SJCRH30 (cell line): ENCODE results near the gene VCAM1. TPM values are rescaled to one million over a fixed set of nuclear protein-coding genes. Genes with fewer than 3 reads are reported as not detected.
"Not testable (repeated sequence)": the region's sequence is repeated elsewhere in the genome, so short reads cannot be mapped to it uniquely, and the experiment has no call there.

Source experiments
- DNase-seq, 2 experiments: peaks; one replicate each; pipeline ENCODE4 v3.0.0-alpha.2; 2015 to 2020
- H3K27ac ChIP-seq: fragments of 250-450 bp; sonication (Bioruptor Pico); 2 replicates; pipeline ENCODE4 v1.5.1; 2020; ENCODE audit warnings: mild to moderate bottlenecking, moderate library complexity
- H3K27me3 ChIP-seq: fragments of 250-450 bp; sonication (Bioruptor Pico); 2 replicates; pipeline ENCODE4 v1.5.1; 2020; ENCODE audit warnings: mild to moderate bottlenecking, moderate library complexity
- H3K36me3 ChIP-seq: fragments of 250-450 bp; sonication (Bioruptor Pico); 2 replicates; pipeline ENCODE4 v1.5.1; 2020; ENCODE audit warnings: mild to moderate bottlenecking, moderate library complexity
- H3K4me1 ChIP-seq: fragments of 250-450 bp; sonication (Bioruptor Pico); 2 replicates; pipeline ENCODE4 v1.5.1; 2020; ENCODE audit warnings: mild to moderate bottlenecking, moderate library complexity
- H3K4me3 ChIP-seq: fragments of 250-450 bp; sonication (Bioruptor Pico); 2 replicates; pipeline ENCODE4 v1.5.1; 2020; ENCODE audit warnings: mild to moderate bottlenecking, moderate library complexity
- H3K9me3 ChIP-seq: fragments of 250-450 bp; sonication (Bioruptor Pico); replicated peaks from 2 replicates; pipeline ENCODE4 v1.5.1; 2020; ENCODE audit warnings: mild to moderate bottlenecking, moderate library complexity
- total RNA-seq: library from RNA; depleted of rRNA; stranded (reverse); fragments of >200 nt; shearing (Covaris generic); gene quantifications from 2 replicates; pipeline ENCODE4 v1.2.3, GENCODE V29; 2014; rRNA removed

The VCAM1 gene
- 0.03 TPM in 1 of 2 replicates, not detected in the other for total RNA-seq

GRCh38 chr1:100719490-100719889, at the start of gene VCAM1:
Gene VCAM1, plus strand, starts transcription at chr1:100719742. Its CDS starts 119 bp downstream, at chr1:100719861.
- H3K36me3 ChIP-seq = no peaks in the 10 kb centered on the region
- H3K4me1 ChIP-seq = no peaks in the 10 kb centered on the region
- no peak within 1 kb of the TSS for H3K4me3 ChIP-seq
- DNase-seq = no peak
- H3K27me3 ChIP-seq = no peaks in the 10 kb centered on the region
- H3K27ac ChIP-seq = no peak within 1 kb of the TSS
- H3K9me3 ChIP-seq = no peaks in the 10 kb centered on the region

DNA sequence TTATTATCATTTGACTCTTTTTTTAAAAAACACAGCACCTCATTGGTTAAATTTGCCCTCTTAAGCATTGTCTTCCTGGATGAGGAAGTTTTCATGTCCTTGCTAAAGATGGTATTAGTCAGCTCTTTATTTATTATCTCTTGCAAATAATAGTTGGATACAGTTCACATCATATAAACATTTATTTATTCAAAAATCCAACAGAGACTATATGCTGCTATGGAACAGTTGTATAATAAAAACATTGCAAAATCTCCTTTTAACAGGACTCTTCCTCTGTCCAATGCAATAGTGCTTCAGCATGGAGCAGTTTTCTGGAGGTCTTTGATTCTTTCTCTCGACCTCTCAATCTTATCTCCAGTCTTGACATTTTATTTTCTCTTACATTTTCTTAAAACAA, 49.5 kb upstream of the VCAM1 start:
- no peak for DNase-seq
- no peaks in the 10 kb centered on the region for H3K9me3 ChIP-seq
- H3K27ac ChIP-seq = no peak overlapping the region
- H3K4me1 ChIP-seq = no peaks in the 10 kb centered on the region
- H3K4me3 ChIP-seq = no peak overlapping the region
- H3K27me3 ChIP-seq = no peaks in the 10 kb centered on the region
- H3K36me3 ChIP-seq = no peaks in the 10 kb centered on the region

- Histone ChIP-seq H3K9me3 (no peaks in the 10 kb centered on the region), H3K4me1 (no peaks in the 10 kb centered on the region), H3K27ac (no peak overlapping the region), H3K27me3 (no peaks in the 10 kb centered on the region), H3K36me3 (no peaks in the 10 kb centered on the region), H3K4me3 (no peak overlapping the region)
- DNase-seq = no peak
Observed at GRCh38 chr1:100671601-100672000, 47.9 kb upstream of the VCAM1 start.

- no peaks in the 10 kb centered on the region for H3K36me3 ChIP-seq
- H3K9me3 ChIP-seq = no peaks in the 10 kb centered on the region
- no peaks in the 10 kb centered on the region for H3K4me1 ChIP-seq
- H3K27me3 ChIP-seq = no peaks in the 10 kb centered on the region
- no peak for DNase-seq
- no peak overlapping the region for H3K4me3 ChIP-seq
- no peak overlapping the region for H3K27ac ChIP-seq
Observed at GRCh38 chr1:100683448-100684349, 35.8 kb upstream of the VCAM1 start.

DNA sequence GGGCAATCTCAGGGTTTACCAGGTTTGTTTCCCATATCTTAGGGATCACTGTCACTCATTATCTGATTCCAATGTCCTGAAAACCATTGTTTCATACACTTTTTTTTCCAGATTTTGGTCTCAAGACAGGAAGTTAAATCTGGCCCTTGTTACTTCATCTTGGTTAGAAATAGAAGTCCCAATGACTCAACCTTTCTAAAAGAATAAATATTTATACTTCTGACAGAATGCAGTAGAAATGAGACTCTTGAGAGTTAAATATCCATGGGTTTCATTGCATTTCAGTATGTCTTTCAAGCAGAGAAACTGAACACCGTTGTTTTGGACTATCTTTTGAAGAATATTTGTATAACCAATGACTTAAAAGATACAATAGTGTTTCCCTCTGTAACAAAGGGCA, 19.8 kb upstream of the VCAM1 start:
- no peak for DNase-seq
- no peak overlapping the region for H3K27ac ChIP-seq
- no peaks in the 10 kb centered on the region for H3K4me1 ChIP-seq
- no peak overlapping the region for H3K4me3 ChIP-seq
- H3K27me3 ChIP-seq = no peaks in the 10 kb centered on the region
- H3K9me3 ChIP-seq = no peaks in the 10 kb centered on the region; the same call in 1 of the 2 replicates
- no peaks in the 10 kb centered on the region for H3K36me3 ChIP-seq

DNA sequence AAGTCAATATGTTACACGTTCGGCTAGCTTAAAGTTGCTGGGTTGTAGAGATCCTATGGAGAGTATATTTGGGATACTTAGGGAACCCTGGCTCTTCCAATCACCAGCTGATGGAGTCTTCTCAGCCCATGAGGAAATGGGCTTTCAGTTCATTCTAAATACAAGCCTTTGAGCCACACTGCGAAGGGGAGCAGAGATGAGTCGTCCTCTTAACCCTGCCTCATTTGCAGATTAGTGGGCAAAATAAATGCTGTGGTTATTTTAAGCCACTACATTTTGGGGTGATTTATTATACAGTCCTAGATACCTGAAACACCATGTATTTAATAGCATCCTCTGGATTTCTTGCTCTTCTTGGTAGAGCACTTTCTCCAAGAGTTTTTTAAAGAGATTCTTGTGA, 19.0 kb upstream of the VCAM1 start:
- Histone ChIP-seq H3K4me3 (no peak overlapping the region), H3K27ac (no peak overlapping the region), H3K4me1 (no peaks in the 10 kb centered on the region), H3K9me3 (no peaks in the 10 kb centered on the region), H3K27me3 (no peaks in the 10 kb centered on the region), H3K36me3 (no peaks in the 10 kb centered on the region)
- no peak for DNase-seq

DNA sequence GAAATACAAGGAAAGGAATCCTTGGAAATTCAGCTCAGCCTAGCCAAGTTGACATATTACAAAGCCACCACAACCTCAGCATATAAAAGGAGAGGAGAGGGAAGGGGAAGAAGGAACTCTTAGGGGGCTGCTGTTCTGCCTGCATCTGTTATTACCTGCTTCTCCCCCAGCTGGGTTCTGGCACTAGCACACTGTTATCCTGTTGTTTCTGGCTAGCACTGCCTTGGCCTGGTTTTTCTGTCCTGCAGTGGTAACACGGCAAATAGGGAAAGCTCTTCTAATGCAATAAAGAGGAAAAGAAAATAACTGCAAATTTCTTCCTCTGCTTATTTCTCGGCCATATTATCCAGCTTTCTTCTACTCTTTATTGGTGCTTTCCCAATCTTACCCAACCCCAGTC, 16.5 kb upstream of the VCAM1 start:
- Histone ChIP-seq H3K4me3 (no peak overlapping the region), H3K36me3 (no peaks in the 10 kb centered on the region), H3K9me3 (no peaks in the 10 kb centered on the region), H3K27ac (no peak overlapping the region), H3K4me1 (no peaks in the 10 kb centered on the region), H3K27me3 (no peaks in the 10 kb centered on the region)
- no peak for DNase-seq

DNA sequence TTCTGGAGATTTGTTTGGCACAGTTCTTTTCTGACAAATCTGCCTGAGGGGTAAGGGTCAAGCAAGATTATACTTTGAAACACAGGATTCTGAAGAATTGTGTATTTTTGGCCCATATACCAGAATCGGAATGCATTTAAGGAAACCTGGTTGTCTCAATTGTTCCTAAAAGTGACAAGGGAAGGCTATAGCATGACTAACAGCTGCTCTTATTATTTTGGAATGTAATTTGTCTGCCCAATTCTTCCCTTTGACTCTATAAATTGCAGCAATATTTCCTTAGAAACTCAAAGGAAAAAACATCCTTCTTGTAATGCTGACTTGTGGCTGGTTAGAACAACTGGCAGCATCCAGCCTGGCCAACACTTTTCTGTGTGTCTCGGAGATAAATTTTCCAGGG, 15.8 kb upstream of the VCAM1 start:
- Histone ChIP-seq H3K36me3 (no peaks in the 10 kb centered on the region), H3K9me3 (no peaks in the 10 kb centered on the region), H3K4me3 (no peak overlapping the region), H3K27ac (no peak overlapping the region), H3K4me1 (no peaks in the 10 kb centered on the region), H3K27me3 (no peaks in the 10 kb centered on the region)
- DNase-seq = no peak

- Histone ChIP-seq H3K36me3 (no peaks in the 10 kb centered on the region), H3K27ac (no peak overlapping the region), H3K4me3 (no peak overlapping the region), H3K4me1 (no peaks in the 10 kb centered on the region), H3K27me3 (no peaks in the 10 kb centered on the region), H3K9me3 (no peaks in the 10 kb centered on the region)
- DNase-seq = no peak
Observed at GRCh38 chr1:100704473-100704872, 15.1 kb upstream of the VCAM1 start.

GRCh38 chr1:100706296-100706695, 13.2 kb upstream of the VCAM1 start:
- H3K4me1 ChIP-seq = no peaks in the 10 kb centered on the region
- no peaks in the 10 kb centered on the region for H3K9me3 ChIP-seq
- no peaks in the 10 kb centered on the region for H3K27me3 ChIP-seq
- no peak overlapping the region for H3K4me3 ChIP-seq
- no peak for DNase-seq
- H3K27ac ChIP-seq = no peak overlapping the region
- no peaks in the 10 kb centered on the region for H3K36me3 ChIP-seq

- Histone ChIP-seq H3K27me3 (no peaks in the 10 kb centered on the region), H3K4me3 (no peak overlapping the region), H3K36me3 (no peaks in the 10 kb centered on the region), H3K9me3 (no peaks in the 10 kb centered on the region), H3K27ac (no peak overlapping the region), H3K4me1 (no peaks in the 10 kb centered on the region)
- DNase-seq = no peak
Observed at GRCh38 chr1:100706856-100707255, 12.7 kb upstream of the VCAM1 start.

DNA sequence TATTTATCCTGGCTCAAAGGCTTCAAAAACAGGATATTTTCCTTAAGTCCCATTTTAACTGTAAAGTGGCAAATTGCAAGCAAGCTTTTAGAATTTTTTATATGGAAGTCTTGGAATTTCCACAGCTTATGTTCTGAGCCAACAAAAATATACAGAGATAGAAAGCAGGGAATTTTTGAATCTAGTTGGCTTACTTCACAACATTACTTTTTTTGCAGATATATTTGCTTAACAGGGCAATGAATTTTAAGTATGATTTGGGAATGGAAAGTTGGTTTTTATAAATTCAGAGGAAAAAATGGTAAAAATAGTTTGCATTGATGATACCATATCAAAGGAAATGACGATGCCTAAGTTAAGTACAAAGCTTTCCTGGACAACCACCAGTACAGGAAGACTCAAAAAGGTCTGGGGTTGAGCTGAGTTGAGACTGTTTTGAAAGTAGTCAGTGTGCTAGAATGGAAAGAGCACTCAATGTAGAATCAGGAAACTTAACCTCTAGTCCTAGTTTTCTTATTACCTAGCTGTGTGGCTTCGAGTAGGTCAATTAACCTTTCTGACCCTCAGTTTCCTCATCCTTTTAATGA, 11.0 kb upstream of the VCAM1 start:
- H3K36me3 ChIP-seq = no peaks in the 10 kb centered on the region
- H3K4me1 ChIP-seq = no peaks in the 10 kb centered on the region
- DNase-seq = no peak
- H3K27ac ChIP-seq = no peak overlapping the region
- H3K27me3 ChIP-seq = no peaks in the 10 kb centered on the region
- H3K9me3 ChIP-seq = no peaks in the 10 kb centered on the region
- no peak overlapping the region for H3K4me3 ChIP-seq

- Histone ChIP-seq H3K27me3 (no peaks in the 10 kb centered on the region), H3K9me3 (no peaks in the 10 kb centered on the region), H3K4me3 (no peak overlapping the region), H3K27ac (no peak overlapping the region), H3K4me1 (no peaks in the 10 kb centered on the region), H3K36me3 (no peaks in the 10 kb centered on the region)
- no peak for DNase-seq
Observed at GRCh38 chr1:100710906-100711682, 8.4 kb upstream of the VCAM1 start.

DNA sequence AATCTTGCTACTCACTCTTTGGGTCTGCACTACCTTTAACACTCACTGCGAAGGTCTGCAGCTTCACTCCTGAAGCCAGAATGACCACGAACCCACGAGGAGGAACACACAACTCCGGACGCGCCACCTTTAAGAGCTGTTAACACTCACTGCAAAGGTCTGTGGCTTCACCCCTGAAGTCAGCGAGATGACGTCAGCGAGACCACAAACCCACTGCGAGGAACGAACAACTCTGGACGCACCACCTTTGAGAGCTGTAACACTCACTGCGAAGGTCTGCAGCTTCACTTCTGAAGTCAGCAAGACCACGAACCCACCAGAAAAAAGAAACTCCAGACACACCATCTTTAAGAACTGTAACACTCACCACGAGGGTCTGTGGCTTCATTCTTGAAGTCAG, 6.5 kb upstream of the VCAM1 start:
- H3K4me3 ChIP-seq, DNase-seq, H3K4me1 ChIP-seq, H3K9me3 ChIP-seq, H3K27ac ChIP-seq, H3K36me3 ChIP-seq, H3K27me3 ChIP-seq: not testable (repeated sequence)

DNA sequence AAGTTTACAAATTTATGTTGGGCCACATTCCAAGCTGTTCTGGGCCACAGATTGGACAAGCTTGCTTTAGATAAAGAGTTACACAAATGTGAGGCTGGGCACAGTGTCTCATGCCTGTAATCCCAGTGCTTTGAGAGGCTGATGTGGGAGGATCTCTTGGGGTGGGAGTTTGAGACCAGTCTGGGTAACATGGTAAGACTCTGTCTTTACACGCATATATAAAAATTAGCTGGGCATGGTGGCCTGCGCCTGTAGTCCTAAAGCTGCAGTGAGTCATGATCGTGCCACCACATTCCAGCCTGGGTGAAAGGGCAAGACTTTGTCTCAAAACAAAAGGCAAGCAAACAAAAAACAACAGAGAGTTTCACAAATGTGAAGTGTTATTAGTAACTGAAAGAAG, 5.9 kb upstream of the VCAM1 start:
- DNase-seq = no peak
- Histone ChIP-seq H3K4me1 (no peaks in the 10 kb centered on the region), H3K4me3 (no peak overlapping the region), H3K9me3 (no peaks in the 10 kb centered on the region), H3K27ac (no peak overlapping the region), H3K36me3 (no peaks in the 10 kb centered on the region), H3K27me3 (no peaks in the 10 kb centered on the region)
